Adrenal gland (tissue), 12 donors: ENCODE results near the gene PTGR2. TPM values are rescaled to one million over a fixed set of nuclear protein-coding genes. Genes with fewer than 3 reads are reported as not detected.
"Not testable (repeated sequence)": the region's sequence is repeated elsewhere in the genome, so short reads cannot be mapped to it uniquely, and the experiment has no call there.

Experiments
- DNase-seq, 7 donors: peaks; one replicate each; pipeline ENCODE4 v3.0.0-alpha.2; 2019 to 2020
- H3K27ac ChIP-seq, 5 donors: fragments of 200-600 bp; sonication (generic) in 4 of 5; 1 replicate in 3 of 5; 2 replicates in 2 of 5; pipeline versions ENCODE4 v1.5.1 to v1.8.0; 2016 to 2020; ENCODE audit warnings: mild to moderate bottlenecking in 1 of 5
- H3K27me3 ChIP-seq: fragments of 200-600 bp; 2 replicates; pipeline ENCODE4 v1.8.0; 2021
- H3K36me3 ChIP-seq, 2 donors: fragments of 200-600 bp; replicated peaks in 1 of 2; 1 replicate in 1 of 2; 2 replicates in 1 of 2; pipeline versions ENCODE4 v1.5.1 to v1.8.0; 2018 to 2022
- H3K4me1 ChIP-seq, 2 donors: fragments of 200-600 bp; replicated peaks in 1 of 2; 1 replicate in 1 of 2; 2 replicates in 1 of 2; pipeline versions ENCODE4 v1.5.1 to v1.8.0; 2018 to 2021
- H3K4me3 ChIP-seq, 4 donors: fragments of 200-600 bp; sonication (generic) in 3 of 4; one replicate each; pipeline ENCODE4 v1.5.1; 2016 to 2018
- H3K9me3 ChIP-seq, 3 donors: fragments of 200-600 bp; sonication (generic) in 1 of 3; replicated peaks in 1 of 3; 1 replicate in 2 of 3; 2 replicates in 1 of 3; pipeline versions ENCODE4 v1.5.1 to v1.8.0; 2016 to 2021
- POLR2A ChIP-seq, 2 donors: fragments of 450-650 bp; IDR thresholded peaks; one replicate each; pipeline ENCODE4 v1.6.1; 2017; ENCODE audit warnings: antibody characterized with exemption in 2 of 2, mild to moderate bottlenecking in 2 of 2, moderate library complexity in 1 of 2
- WGBS, 4 donors: extraction: QIAGEN DNeasy Blood & Tissue Kit in 2 of 4; methylation state at CpG; one replicate each; pipeline versions ENCODE4 v1.1.5 to v1.1.7; 2013 to 2017; 5-methylcytosine and 5-hydroxymethylcytosine counted together
- intact Hi-C, 2 donors: fragments of 100-400 bp; cut with DNase I; formaldehyde crosslinking; loops; one replicate each; pipeline versions ENCODE4 v1.14.1 to v1.15.0; 2022 to 2023
- polyA plus RNA-seq, 3 donors: library from polyadenylated mRNA; stranded (reverse); fragments of 200-250 nt in 2 of 3; fragments of 350-450 nt in 1 of 3; fragmentation: Illumina TruSeq in 1 of 3; extraction: RNeasy Lipid Tissue Mini Kit (QIAGEN cat#74804) in 1 of 3; gene quantifications; one replicate each; pipeline ENCODE4 v1.2.3, GENCODE V29; 2013 to 2014
- total RNA-seq, 9 donors: library from RNA; depleted of rRNA in 4 of 9; stranded (reverse); fragments of >200 nt in 4 of 9; fragments of 120-200 nt in 1 of 9; fragmentation: NEBNext Ultra II Directional in 1 of 9; extraction: Animal tissue kit (Norgen Biotek cat#: 25700) in 1 of 9; gene quantifications; one replicate each; pipeline versions ENCODE4 v1.1.0 to v1.2.4, GENCODE V29; 2013 to 2023
- TF ChIP-seq, protein P1 (sequence below), 6 experiments: fragments of 450-650 bp in 4 of 6; fragments of 200-600 bp in 2 of 6; sonication (generic) in 1 of 6; IDR thresholded peaks; 1 replicate in 5 of 6; 2 replicates in 1 of 6; pipeline versions ENCODE4 v1.5.1 to v1.8.0; 2016 to 2021; ENCODE audit warnings: antibody characterized with exemption in 6 of 6, mild to moderate bottlenecking in 2 of 6, moderate library complexity in 1 of 6
- donor health status: healthy with polysubstance abuse.
- donor health status: Bipolar disorder and iron deficiency.
- donor health status: DM: yes; HTN: yes; CAD: no.
- donor health status: DM: no; HTN: no; CAD: no.
- donor health status: DM: no; HTN: no; CAD: no.
- donor health status: DM: yes; HTN: yes; CAD: no.

PTGR2 gene
- total and polyA plus RNA-seq, 12 donors = 8.8 to 43.7 (median 17.3) TPM

DNA sequence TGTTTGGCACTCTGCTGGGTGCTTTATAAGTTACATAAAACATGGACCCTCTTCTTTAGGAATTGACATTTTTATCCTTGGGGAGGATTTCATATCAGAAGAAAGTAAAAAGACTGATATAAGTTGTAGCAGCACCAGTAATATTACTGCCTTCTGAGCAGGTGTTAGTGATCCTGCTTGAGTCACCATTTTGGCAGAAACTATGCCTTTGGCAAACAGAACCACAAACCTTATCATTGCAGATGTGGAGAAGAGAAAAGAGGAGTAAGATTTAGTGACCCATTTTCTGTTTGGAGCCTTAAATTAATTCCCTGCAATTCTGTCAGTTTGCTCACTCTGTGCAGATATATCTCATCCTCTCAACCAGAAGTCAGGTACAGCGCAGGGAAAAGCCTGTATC is 58.0 kb downstream of the PTGR2 start:
- TF ChIP-seq, protein P1, sequence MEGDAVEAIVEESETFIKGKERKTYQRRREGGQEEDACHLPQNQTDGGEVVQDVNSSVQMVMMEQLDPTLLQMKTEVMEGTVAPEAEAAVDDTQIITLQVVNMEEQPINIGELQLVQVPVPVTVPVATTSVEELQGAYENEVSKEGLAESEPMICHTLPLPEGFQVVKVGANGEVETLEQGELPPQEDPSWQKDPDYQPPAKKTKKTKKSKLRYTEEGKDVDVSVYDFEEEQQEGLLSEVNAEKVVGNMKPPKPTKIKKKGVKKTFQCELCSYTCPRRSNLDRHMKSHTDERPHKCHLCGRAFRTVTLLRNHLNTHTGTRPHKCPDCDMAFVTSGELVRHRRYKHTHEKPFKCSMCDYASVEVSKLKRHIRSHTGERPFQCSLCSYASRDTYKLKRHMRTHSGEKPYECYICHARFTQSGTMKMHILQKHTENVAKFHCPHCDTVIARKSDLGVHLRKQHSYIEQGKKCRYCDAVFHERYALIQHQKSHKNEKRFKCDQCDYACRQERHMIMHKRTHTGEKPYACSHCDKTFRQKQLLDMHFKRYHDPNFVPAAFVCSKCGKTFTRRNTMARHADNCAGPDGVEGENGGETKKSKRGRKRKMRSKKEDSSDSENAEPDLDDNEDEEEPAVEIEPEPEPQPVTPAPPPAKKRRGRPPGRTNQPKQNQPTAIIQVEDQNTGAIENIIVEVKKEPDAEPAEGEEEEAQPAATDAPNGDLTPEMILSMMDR (IDR thresholded peaks at IDR 0.05) = no peak
- peak in 1 of 2 donors; percentile 8 for TF ChIP-seq POLR2A (IDR thresholded peaks at IDR 0.05)
- WGBS, 4 donors = 36 to 67% (median 46%) methylated on average over 1 of the region's 1 CpG
- no peaks in the 10 kb centered on the region for H3K9me3 ChIP-seq
- peaks cover 0 to 54% of the 10 kb centered on the region in 2 donors for H3K36me3 ChIP-seq
- H3K4me1 ChIP-seq = peaks cover 11 to 54% of the 10 kb centered on the region in 2 donors
- no peaks in the 10 kb centered on the region for H3K27me3 ChIP-seq
- intact Hi-C loops = no loop called here
- peak overlapping the region in 3 of 5 donors; percentile 51 to 61 (median 58) for H3K27ac ChIP-seq
- DNase-seq = peak in 3 of 7 donors; percentile 48 to 64 (median 59)
- no peak overlapping the region for H3K4me3 ChIP-seq

DNA sequence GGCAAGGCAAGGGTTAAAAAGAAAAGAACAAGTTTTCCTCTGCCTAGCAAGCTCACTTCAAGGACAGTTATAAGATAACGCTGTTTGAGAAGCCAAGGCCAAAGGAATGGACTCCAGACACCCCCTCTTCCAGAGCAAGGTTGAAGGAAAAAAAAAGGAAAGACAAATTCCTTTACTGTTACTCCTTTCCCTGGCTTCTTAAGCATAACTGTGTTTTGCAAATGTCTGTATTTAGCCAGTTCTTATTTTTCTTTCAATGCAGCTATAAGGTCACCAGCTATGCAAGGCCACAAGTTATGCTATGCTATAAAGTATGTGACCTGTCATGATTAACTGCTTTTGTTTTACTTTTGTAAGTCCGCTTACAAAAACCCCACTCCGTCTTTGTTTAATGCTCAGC is 61.6 kb downstream of the PTGR2 start:
- Histone ChIP-seq H3K27me3 (no peaks in the 10 kb centered on the region), H3K36me3 (peaks cover 0 to 33% of the 10 kb centered on the region in 2 donors), H3K27ac (peak overlapping the region in 4 of 5 donors; percentile 3 to 62 (median 8))

DNA sequence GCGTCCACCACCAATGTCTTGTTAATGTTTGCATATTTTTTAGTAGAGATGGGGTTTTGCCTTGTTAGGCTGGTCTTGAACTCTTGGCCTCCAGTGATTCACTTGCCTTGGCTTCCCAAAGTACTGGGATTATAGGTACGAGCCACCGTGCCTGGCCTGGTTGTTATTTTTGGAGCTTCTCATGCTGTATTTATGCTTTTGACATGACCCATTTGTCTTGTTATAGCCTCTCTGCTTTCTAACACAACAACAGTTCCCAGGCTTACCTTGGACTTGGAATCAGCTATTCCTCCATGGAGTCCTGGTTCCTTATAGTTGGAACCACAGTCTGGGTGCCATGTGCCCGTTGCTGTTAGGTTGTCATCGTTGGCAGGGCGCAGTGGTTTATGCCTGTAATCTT is 64.7 kb downstream of the PTGR2 start:
- peaks cover 0 to 39% of the 10 kb centered on the region in 2 donors for H3K36me3 ChIP-seq
- intact Hi-C loops = no loop called here
- peaks cover 0 to 24% of the 10 kb centered on the region in 2 donors for H3K4me1 ChIP-seq
- peak overlapping the region in 1 of 5 donors; percentile 21 for H3K27ac ChIP-seq
- H3K9me3 ChIP-seq = no peaks in the 10 kb centered on the region
- no peaks in the 10 kb centered on the region for H3K27me3 ChIP-seq
- no peak overlapping the region for H3K4me3 ChIP-seq
- DNase-seq = no peak
- 64 to 81% (median 72%) methylated on average over 6 of the region's 6 CpGs for WGBS, 4 donors
- TF ChIP-seq POLR2A (IDR thresholded peaks at IDR 0.05) = no peak
- TF ChIP-seq, protein P1 (IDR thresholded peaks at IDR 0.05) = no peak

More for the DNA sequence above, 61.6 kb downstream of the PTGR2 start:
- DNase-seq = peak in 2 of 7 donors; percentile 31 to 40
- no peak overlapping the region for H3K4me3 ChIP-seq
- 36 to 47% (median 40%) methylated on average over 3 of the region's 3 CpGs for WGBS, 4 donors
- peaks cover 11 to 50% of the 10 kb centered on the region in 2 donors for H3K4me1 ChIP-seq
- TF ChIP-seq, protein P1 (IDR thresholded peaks at IDR 0.05) = no peak
- no peak for TF ChIP-seq POLR2A (IDR thresholded peaks at IDR 0.05)
- intact Hi-C loops = no loop called here
- no peaks in the 10 kb centered on the region for H3K9me3 ChIP-seq

- DNase-seq, intact Hi-C loops, H3K27me3 ChIP-seq, H3K4me1 ChIP-seq, H3K9me3 ChIP-seq, H3K4me3 ChIP-seq, H3K27ac ChIP-seq: not testable (repeated sequence)
- H3K36me3 ChIP-seq = peaks cover 0 to 68% of the 10 kb centered on the region in 2 donors
- 98 to 100% (median 100%) methylated on average over 2 of the region's 2 CpGs for WGBS, 4 donors
Measured at GRCh38 chr14:73919457-73919856, 67.8 kb downstream of the PTGR2 start.

DNA sequence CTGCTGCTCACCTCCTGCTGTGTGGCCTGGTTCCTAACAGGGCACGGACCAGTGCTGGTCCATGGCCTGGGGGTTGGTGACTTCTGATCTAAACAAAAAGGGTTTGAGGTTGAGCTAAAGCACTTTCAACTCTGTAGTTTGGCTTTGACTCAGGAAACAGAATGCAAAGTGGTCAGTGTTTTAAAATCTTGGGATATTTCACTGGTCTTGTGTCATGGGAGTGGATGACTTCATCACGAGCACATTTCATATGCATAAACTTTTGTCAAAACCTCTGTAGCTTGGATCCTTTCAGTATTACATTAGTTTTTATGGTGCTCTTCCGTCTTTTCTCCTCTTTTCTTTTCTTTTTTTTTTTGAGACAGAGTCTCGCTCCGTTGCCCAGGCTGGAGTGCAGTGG is 72.7 kb downstream of the PTGR2 start:
- Histone ChIP-seq H3K36me3 (peaks cover 0 to 96% of the 10 kb centered on the region in 2 donors), H3K4me1 (no peaks in the 10 kb centered on the region), H3K27ac (no peak overlapping the region), H3K4me3 (no peak overlapping the region), H3K9me3 (no peaks in the 10 kb centered on the region), H3K27me3 (no peaks in the 10 kb centered on the region)
- DNase-seq = no peak
- 80 to 87% (median 85%) methylated on average over 5 of the region's 5 CpGs for WGBS, 4 donors
- no peak for TF ChIP-seq POLR2A (IDR thresholded peaks at IDR 0.05)
- TF ChIP-seq, protein P1 (IDR thresholded peaks at IDR 0.05) = no peak
- intact Hi-C loops = no loop called here
